NB4 (cell line): ENCODE data around the gene SAXO1.

Experiments
- CTCF ChIP-seq: IDR thresholded peaks from one replicate; pipeline ENCODE4 v1.5.1; 2012; ENCODE audit warnings: low read depth, low read length
- POLR2A ChIP-seq: IDR thresholded peaks from 2 replicates; pipeline ENCODE4 v1.6.1; 2011; ENCODE audit warnings: mild to moderate bottlenecking; ENCODE audit not compliant: insufficient read length; ENCODE audit errors: extremely low read depth

DNA sequence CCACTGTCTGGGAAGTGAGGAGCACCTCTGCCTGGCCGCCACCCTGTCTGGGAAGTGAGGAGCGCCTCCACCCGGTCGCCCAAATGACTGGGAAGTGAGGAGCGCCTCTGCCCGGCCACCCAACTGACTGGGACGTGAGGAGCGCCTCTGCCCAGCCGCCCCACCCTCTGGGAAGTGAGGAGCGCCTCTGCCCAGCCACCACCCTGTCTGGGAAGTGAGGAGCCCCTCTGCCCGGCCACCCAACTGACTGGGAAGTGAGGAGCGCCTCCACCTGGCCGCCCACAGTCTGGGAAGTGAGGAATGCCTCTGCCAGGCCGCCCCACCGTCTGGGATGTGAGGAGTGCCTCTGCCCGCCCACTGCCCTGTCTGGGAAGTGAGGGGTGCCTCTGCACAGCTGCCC lies 32.9 kb downstream of the SAXO1 start:
- TF ChIP-seq CTCF = no peak
- no peak for TF ChIP-seq POLR2A
